HG03460 (cell line): Measurements from ENCODE around the gene FRMD4B.
A peak's percentile ranks its signal among the peaks of the same experiment; 100 is the strongest.

Experiments
- ATAC-seq: cut with Tn5 transposase; IDR thresholded peaks from one replicate; pipeline ENCODE4 v1.9.1; 2021; ENCODE audit not compliant: unreplicated experiment

The FRMD4B gene

GRCh38 chr3:69385723-69386555 lies at the start of gene FRMD4B:
Gene FRMD4B (minus strand): TSS chr3:69386088. CDS start chr3:69385989, 99 bp downstream.
- no peak for ATAC-seq

GRCh38 chr3:69433969-69434325 lies 48.1 kb upstream of the FRMD4B start:
- ATAC-seq: no peak

GRCh38 chr3:69433121-69433968 lies 47.5 kb upstream of the FRMD4B start:
- no peak for ATAC-seq

- no peak for ATAC-seq
These were observed 42.9 kb upstream of the FRMD4B start for GRCh38 chr3:69428657-69429255.

- ATAC-seq: no peak
These were observed 41.0 kb upstream of the FRMD4B start for GRCh38 chr3:69426967-69427304.

- no peak for ATAC-seq
These were observed 40.5 kb upstream of the FRMD4B start for GRCh38 chr3:69426291-69426966.

GRCh38 chr3:69425249-69425648 lies 39.4 kb upstream of the FRMD4B start:
- ATAC-seq: no peak

GRCh38 chr3:69423463-69424155 lies 37.7 kb upstream of the FRMD4B start:
- no peak for ATAC-seq

GRCh38 chr3:69422751-69423150 lies 36.9 kb upstream of the FRMD4B start:
- ATAC-seq: no peak

GRCh38 chr3:69420781-69421520 lies 35.1 kb upstream of the FRMD4B start:
- ATAC-seq: no peak

- no peak for ATAC-seq
These were observed 33.4 kb upstream of the FRMD4B start for GRCh38 chr3:69419276-69419675.

GRCh38 chr3:69417541-69418078 lies 31.7 kb upstream of the FRMD4B start:
- no peak for ATAC-seq

GRCh38 chr3:69413551-69414207 lies 27.8 kb upstream of the FRMD4B start:
- no peak for ATAC-seq

GRCh38 chr3:69411346-69411745 lies 25.5 kb upstream of the FRMD4B start:
- no peak for ATAC-seq

GRCh38 chr3:69410301-69410700 lies 24.4 kb upstream of the FRMD4B start:
- peak; percentile 98 for ATAC-seq

GRCh38 chr3:69409831-69410230 lies 23.9 kb upstream of the FRMD4B start:
- no peak for ATAC-seq

- ATAC-seq: no peak
These were observed 23.1 kb upstream of the FRMD4B start for GRCh38 chr3:69409011-69409410.

- ATAC-seq: no peak
These were observed 22.7 kb upstream of the FRMD4B start for GRCh38 chr3:69408542-69408941.

GRCh38 chr3:69407908-69408307 lies 22.0 kb upstream of the FRMD4B start:
- ATAC-seq: no peak
